K562 (cell line): ENCODE results near the gene NACAD. TPM values are rescaled to one million over a fixed set of nuclear protein-coding genes. Genes with fewer than 3 reads are reported as not detected.
"Not testable (repeated sequence)": the region's sequence is repeated elsewhere in the genome, so short reads cannot be mapped to it uniquely, and the experiment has no call there.

Experiments
- ATAC-seq: fragments of 200-7000 bp; cut with Tn5 transposase; 3 replicates; pipeline ENCODE4 v1.9.1; 2020; ENCODE audit warnings: moderate library complexity
- BruUV-seq: library from RNA; stranded (reverse); fragments of 400-500 nt; replicated peaks from 2 replicates; lab custom pipeline; 2021; lab: Mats Ljungman, UMichigan
- CTCF ChIA-PET: fragments of 300-600 bp; formaldehyde crosslinking; extraction: SDS; loops from one replicate; lab custom pipeline; 2021; ENCODE audit warnings: low intra/inter-chr PET ratio; lab: Yijun Ruan, JAX
- POLR2A ChIA-PET: fragments of 300-600, 350-650 bp; sonication (Branson Sonifier 250); formaldehyde crosslinking; extraction: SDS; loops from one replicate; lab custom pipeline; 2021; ENCODE audit warnings: antibody characterized with exemption, inconsistent platforms; lab: Yijun Ruan, JAX
- DNase-seq, 4 experiments: peaks; one replicate each; pipeline versions ENCODE4 v3.0.0 to v3.0.0-alpha.2; 2011 to 2018; ENCODE audit warnings: low spot score in 3 of 4, mixed read lengths in 3 of 4; ENCODE audit errors: extremely low read depth in 1 of 4
- FAIRE-seq: peaks from 2 replicates; lab custom pipeline; 2011; peaks lifted over from hg19 to GRCh38; lab: Jason Lieb, UNC
- H2AFZ ChIP-seq: 2 replicates; pipeline ENCODE4 v1.6.0; 2011; ENCODE audit warnings: low read depth, low read length, control low read depth, inconsistent platforms
- H3K27ac ChIP-seq: fragments of 200-600 bp; 3 replicates; pipeline ENCODE4 v1.8.0; 2011; ENCODE audit warnings: low read depth, mild to moderate bottlenecking, control low read depth, inconsistent platforms, low read length, moderate library complexity, mixed read lengths; ENCODE audit errors: extremely low read depth
- H3K27me3 ChIP-seq, 2 experiments: fragments of 300-600 bp in 1 of 2; 2 replicates in 1 of 2; 3 replicates in 1 of 2; pipeline versions ENCODE4 v1.6.0 to v1.8.0; 2011; ENCODE audit warnings: inconsistent platforms in 2 of 2, low read length in 2 of 2, mild to moderate bottlenecking in 1 of 2, mixed read lengths in 1 of 2, moderate library complexity in 1 of 2; ENCODE audit not compliant: control insufficient read depth in 2 of 2, insufficient read depth in 2 of 2
- H3K36me3 ChIP-seq: fragments of 300-600 bp; 3 replicates; pipeline ENCODE4 v1.8.0; 2011; ENCODE audit warnings: mild to moderate bottlenecking, low read length, inconsistent platforms; ENCODE audit not compliant: control insufficient read depth, insufficient read depth
- H3K4me1 ChIP-seq, 2 experiments: fragments of 200-600 bp in 1 of 2; replicated peaks in 1 of 2; 2 replicates in 1 of 2; 3 replicates in 1 of 2; pipeline versions ENCODE4 v1.5.1 to v1.8.0; 2011; ENCODE audit warnings: inconsistent platforms in 2 of 2, low read length in 2 of 2, mild to moderate bottlenecking in 1 of 2, mixed read lengths in 1 of 2, moderate library complexity in 1 of 2; ENCODE audit not compliant: control insufficient read depth in 2 of 2, insufficient read depth in 2 of 2
- H3K4me2 ChIP-seq: 2 replicates; pipeline ENCODE4 v1.6.1; 2011; ENCODE audit warnings: low read length, control low read depth, inconsistent platforms, mixed read lengths; ENCODE audit not compliant: insufficient read depth
- H3K4me3 ChIP-seq: fragments of 200-600 bp; sonication (generic), shearing (Covaris generic); 2 replicates; pipeline ENCODE4 v1.5.1; 2016; ENCODE audit warnings: control low read depth, inconsistent platforms
- H3K79me2 ChIP-seq: fragments of 200-600 bp; 3 replicates; pipeline ENCODE4 v1.8.0; 2011; ENCODE audit warnings: low read length, inconsistent platforms; ENCODE audit not compliant: control insufficient read depth, insufficient read depth
- H3K9ac ChIP-seq, 2 experiments: 2 replicates each; pipeline versions ENCODE4 v1.6.0 to v1.6.1; 2011; ENCODE audit warnings: low read depth in 2 of 2, low read length in 2 of 2, control low read depth in 1 of 2, inconsistent platforms in 1 of 2, mild to moderate bottlenecking in 1 of 2, mixed read lengths in 1 of 2; ENCODE audit not compliant: insufficient read depth in 1 of 2
- H3K9me1 ChIP-seq: one replicate; pipeline ENCODE4 v1.6.0; 2011; ENCODE audit warnings: inconsistent platforms, mild to moderate bottlenecking, low read length, moderate library complexity; ENCODE audit not compliant: control insufficient read depth, insufficient read depth
- H3K9me3 ChIP-seq: replicated peaks from 2 replicates; pipeline ENCODE4 v1.5.1; 2011; ENCODE audit warnings: low read depth, low read length, inconsistent platforms; ENCODE audit not compliant: control insufficient read depth, insufficient read depth
- H4K20me1 ChIP-seq: replicated peaks from 2 replicates; pipeline ENCODE4 v1.6.1; 2011; ENCODE audit warnings: low read length, inconsistent platforms, mixed read lengths; ENCODE audit not compliant: control insufficient read depth, insufficient read depth
- CCAR2 ChIP-seq: fragments of 200-400 bp; formaldehyde crosslinking; IDR thresholded peaks from 2 replicates; pipeline ENCODE4 v1.6.1; 2017; ENCODE audit warnings: mild to moderate bottlenecking, low read depth, low read length
- MAFF ChIP-seq: IDR thresholded peaks from 2 replicates; pipeline ENCODE4 v1.6.1; 2012; ENCODE audit warnings: low read length, improper control_type of control experiment
- MAFK ChIP-seq: IDR thresholded peaks from 2 replicates; pipeline ENCODE4 v1.6.1; 2011; ENCODE audit warnings: low read length, improper control_type of control experiment
- MEIS2 ChIP-seq: fragments of 450-650 bp; IDR thresholded peaks from 2 replicates; pipeline ENCODE4 v1.6.1; 2014; ENCODE audit warnings: mild to moderate bottlenecking; ENCODE audit not compliant: partially characterized antibody
- NR2C2 ChIP-seq, 2 experiments: fragments of 200-800 bp in 1 of 2; sonication (Bioruptor generic) in 1 of 2; sonication (generic) in 1 of 2; formaldehyde crosslinking in 1 of 2; IDR thresholded peaks; 2 replicates each; pipeline versions ENCODE4 v1.6.1 to v1.8.0; 2016 to 2022; ENCODE audit warnings: mild to moderate bottlenecking in 1 of 2, missing compliant biosample characterization in 1 of 2, missing genetic modification characterization in 1 of 2, missing genetic modification reagents in 1 of 2
- PKNOX1 ChIP-seq: fragments of 450-650 bp; IDR thresholded peaks from 2 replicates; pipeline ENCODE4 v1.6.1; 2016
- SRF ChIP-seq, 2 experiments: fragments of 250-450, 450-650 bp in 1 of 2; sonication (Bioruptor Pico) in 1 of 2; sonication (generic) in 1 of 2; formaldehyde crosslinking; IDR thresholded peaks; 2 replicates each; pipeline versions ENCODE4 v1.5.0 to v1.5.1; 2020 to 2022; ENCODE audit warnings: mild to moderate bottlenecking in 1 of 2, missing genetic modification reagents in 1 of 2
- TGIF2 ChIP-seq: sonication (generic); formaldehyde crosslinking; IDR thresholded peaks from 2 replicates; pipeline ENCODE4 v1.8.1; 2022; ENCODE audit warnings: mild to moderate bottlenecking, missing genetic modification reagents, moderate library complexity
- ZNF146 ChIP-seq: IDR thresholded peaks from one replicate; pipeline ENCODE4 v1.6.1; 2018; ENCODE audit warnings: missing compliant biosample characterization; ENCODE audit not compliant: unreplicated experiment
- ZNF232 ChIP-seq: sonication (generic); formaldehyde crosslinking; IDR thresholded peaks from 2 replicates; pipeline ENCODE4 v1.8.0; 2022; ENCODE audit warnings: mild to moderate bottlenecking, missing genetic modification reagents
- ZNF316 ChIP-seq: fragments of 450-650 bp; IDR thresholded peaks from 2 replicates; pipeline ENCODE4 v1.6.1; 2016
- ZNF639 ChIP-seq, 2 experiments: fragments of 200-800 bp in 1 of 2; sonication (Bioruptor generic) in 1 of 2; sonication (generic) in 1 of 2; formaldehyde crosslinking in 1 of 2; IDR thresholded peaks in 1 of 2; conservative IDR thresholded peaks in 1 of 2; 2 replicates each; pipeline versions ENCODE4 v1.5.0 to v1.6.1; 2016 to 2020; ENCODE audit warnings: missing compliant biosample characterization in 1 of 2, missing genetic modification characterization in 1 of 2, missing genetic modification reagents in 1 of 2
- WGBS: fragments of 100-300 bp; shearing (Covaris generic); methylation state at CpG from one replicate; pipeline ENCODE4 v1.1.6; 2016; ENCODE audit warnings: low coverage, mixed read lengths; ENCODE audit not compliant: insufficient coverage; ENCODE audit errors: missing lambda C conversion rate; 5-methylcytosine and 5-hydroxymethylcytosine counted together
- in situ Hi-C: fragments of 300-500 bp; cut with MboI; formaldehyde crosslinking; loops from 4 replicates; pipeline ENCODE4 v1.15.0; 2018; ENCODE audit warnings: inconsistent platforms, mixed read lengths
- intact Hi-C: fragments of 100-400 bp; cut with micrococcal nuclease; formaldehyde crosslinking; loops from 2 replicates; pipeline ENCODE4 v1.14.2; 2022
- polyA plus RNA-seq, 8 experiments: library from polyadenylated mRNA; depleted of rRNA in 4 of 8; stranded (reverse) in 5 of 8; unstranded in 3 of 8; fragments of >200 nt; fragmentation: Nextera tagmentation in 2 of 8; fragmentation: Illumina TruSeq in 1 of 8; extraction: Ambion mirVana in 2 of 8; extraction: Trizol in 1 of 8; gene quantifications; 2 replicates each; pipeline versions ENCODE4 v1.2.1 to v1.2.3, GENCODE V29; 2011 to 2014; ENCODE audit warnings: inconsistent platforms in 1 of 8, missing spikeins in 1 of 8
- total RNA-seq, 7 experiments: library from RNA; depleted of rRNA in 6 of 7; stranded (reverse); fragments of >200 nt in 6 of 7; fragmentation: Illumina TruSeq in 2 of 7; extraction: Trizol in 2 of 7; gene quantifications; 2 replicates each; pipeline versions ENCODE4 v1.2.1 to v1.2.3, GENCODE V29; 2011 to 2021; ENCODE audit warnings: low replicate concordance in 1 of 7

NACAD gene
- total and polyA plus RNA-seq, 9 of the 15 experiments (the other 6 are each of a cell fraction or from before 2014, with no cell fraction given) = under 0.01 to 0.03 (median 0.02) TPM; not detected in 5

- FAIRE-seq, H3K27me3 ChIP-seq, H3K9ac ChIP-seq, ATAC-seq, H3K9me1 ChIP-seq, H4K20me1 ChIP-seq, H3K27ac ChIP-seq, H3K4me3 ChIP-seq, in situ Hi-C loops, H2AFZ ChIP-seq, H3K4me2 ChIP-seq, DNase-seq, H3K36me3 ChIP-seq, BruUV-seq, H3K9me3 ChIP-seq: not testable (repeated sequence)
- ChIA-PET POLR2A (interaction anchor here (1.3 to 1.6 kb wide), 3 partner anchors 11 to 131 kb away, joined by 4 to 6 read pairs (median 4); no protein-coding TSS in a partner anchor), CTCF (interaction anchor here (0.6 kb wide), 1 partner anchor 213 kb away, joined by 3 read pairs; no protein-coding TSS in a partner anchor)
- H3K4me1 ChIP-seq = peaks cover 9 to 11% of the 10 kb centered on the region in 2 experiments; a peak in 4 of 5 replicates
- intact Hi-C loops = loop anchor here (5.0 kb wide), 1 partner anchor 127 kb away; no protein-coding TSS in a partner anchor
- 63% methylated on average over 1 of the region's 1 CpG for WGBS
- peaks cover 30% of the 10 kb centered on the region for H3K79me2 ChIP-seq
- TF ChIP-seq ZNF232 (CRISPR knock-in tag) = 0 out of 2 replicates have a peak, but pooled peaks have one; percentile 26
- TF ChIP-seq TGIF2 = 0 out of 2 replicates have a peak, but pooled peaks have one; percentile 27
- peak; percentile 89 for TF ChIP-seq ZNF146 (CRISPR knock-in tag)
Observed at GRCh38 chr7:45114257-45114656, 25.5 kb upstream of the NACAD start.

- intact Hi-C loops (loop anchor here (5.0 kb wide), 1 partner anchor 125 kb away; no protein-coding TSS in a partner anchor), in situ Hi-C loops (no loop called here)
- Histone ChIP-seq H3K9ac (peak overlapping the region; percentile 99 to 100; a peak in 3 of 4 replicates), H3K4me1 (peaks cover 12 to 24% of the 10 kb centered on the region in 2 experiments; a peak in 4 of 5 replicates), H2AFZ (0 out of 2 replicates have a peak overlapping the region, but pooled peaks have one; percentile 96), H3K9me3 (no peaks in the 10 kb centered on the region), H3K9me1 (no peaks in the 10 kb centered on the region), H3K36me3 (peaks cover 23% of the 10 kb centered on the region), H3K4me3 (peak overlapping the region; percentile 95), H4K20me1 (peaks cover 14% of the 10 kb centered on the region), H3K27me3 (no peaks in the 10 kb centered on the region), H3K27ac (peak overlapping the region; percentile 99), H3K79me2 (peaks cover 46% of the 10 kb centered on the region), H3K4me2 (peak overlapping the region; percentile 98)
- DNase-seq (no peak), ATAC-seq (no peak), FAIRE-seq (no peak)
- BruUV-seq = no TSS peak
- WGBS = 4% methylated on average over 1 of the region's 1 CpG
- CTCF ChIA-PET = no interaction called here
- POLR2A ChIA-PET = interaction anchor here (1.6 to 2.2 kb wide), 6 partner anchors 10 to 264 kb away, joined by 4 to 23 read pairs (median 7); partner anchors contain the start of gene H2AZ2
- TF ChIP-seq CCAR2 = no peak
- TF ChIP-seq MAFK = peak; percentile 45; the same call in 1 of the 2 replicates
- TF ChIP-seq MEIS2 = peak; percentile 32
- TF ChIP-seq MAFF = peak; percentile 55
- no peak for TF ChIP-seq NR2C2 (CRISPR knock-in tag; IDR thresholded peaks at IDR 0.05)
- no peak for TF ChIP-seq NR2C2 (tag; IDR thresholded peaks at IDR 0.05)
- TF ChIP-seq SRF (CRISPR knock-in tag; IDR thresholded peaks at IDR 0.05) = no peak
- no peak for TF ChIP-seq ZNF639 (CRISPR knock-in tag; conservative IDR thresholded peaks at IDR 0.05 in 1 of 2, IDR thresholded peaks at IDR 0.05 in 1 of 2)
- peak; percentile 93 for TF ChIP-seq ZNF316
- TF ChIP-seq PKNOX1 = peak; percentile 3; the same call in 1 of the 2 replicates
Observed at GRCh38 chr7:45112648-45113047, 23.9 kb upstream of the NACAD start.
